H9 (cell line): ENCODE data around the gene PLEKHA5. TPM values are rescaled to one million over a fixed set of nuclear protein-coding genes. Genes with fewer than 3 reads are reported as not detected.

ENCODE experiments used
- DNase-seq: peaks from one replicate; pipeline ENCODE4 v3.0.0-alpha.2; 2017
- H2AFZ ChIP-seq: one replicate; pipeline ENCODE4 v1.6.1; 2013; ENCODE audit warnings: mild to moderate bottlenecking, low read length, control low read depth, moderate library complexity
- H2AK5ac ChIP-seq: 2 replicates; pipeline ENCODE4 v1.6.1; 2013; ENCODE audit warnings: low read length, control low read depth, mixed read lengths; ENCODE audit not compliant: insufficient read length
- H2BK120ac ChIP-seq: one replicate; pipeline ENCODE4 v1.6.1; 2013; ENCODE audit warnings: low read depth, mild to moderate bottlenecking, low read length, control low read depth, inconsistent platforms; ENCODE audit not compliant: poor library complexity, severe bottlenecking
- H2BK12ac ChIP-seq: 2 replicates; pipeline ENCODE4 v1.6.1; 2013; ENCODE audit warnings: low read length, control low read depth, mixed read lengths, low read depth; ENCODE audit not compliant: insufficient read length
- H2BK15ac ChIP-seq: 2 replicates; pipeline ENCODE4 v1.6.1; 2013; ENCODE audit warnings: low read depth, low read length, control low read depth
- H2BK20ac ChIP-seq: one replicate; pipeline ENCODE4 v1.6.1; 2013; ENCODE audit warnings: low read depth, mild to moderate bottlenecking, low read length, control low read depth, inconsistent platforms; ENCODE audit not compliant: poor library complexity, severe bottlenecking
- H2BK5ac ChIP-seq: 2 replicates; pipeline ENCODE4 v1.6.1; 2013; ENCODE audit warnings: low read length, control low read depth, mixed read lengths; ENCODE audit not compliant: insufficient read length
- H3K14ac ChIP-seq: 2 replicates; pipeline ENCODE4 v1.6.1; 2013; ENCODE audit warnings: low read length, control low read depth; ENCODE audit not compliant: insufficient read depth
- H3K18ac ChIP-seq: 2 replicates; pipeline ENCODE4 v1.6.1; 2013; ENCODE audit warnings: low read depth, mild to moderate bottlenecking, mixed read lengths, low read length, control low read depth; ENCODE audit not compliant: insufficient read length
- H3K23ac ChIP-seq: 2 replicates; pipeline ENCODE4 v1.6.1; 2013; ENCODE audit warnings: low read length, control low read depth, mixed read lengths, low read depth; ENCODE audit not compliant: insufficient read length
- H3K23me2 ChIP-seq: 2 replicates; pipeline ENCODE4 v1.6.1; 2013; ENCODE audit warnings: low read depth, mild to moderate bottlenecking, mixed read lengths, low read length, control low read depth; ENCODE audit not compliant: insufficient read length, poor library complexity, severe bottlenecking
- H3K27ac ChIP-seq: 2 replicates; pipeline ENCODE4 v1.5.1; 2013; ENCODE audit warnings: low read length, control low read depth, mixed read lengths, low read depth; ENCODE audit not compliant: insufficient read length
- H3K27me3 ChIP-seq: 2 replicates; pipeline ENCODE4 v1.6.1; 2013; ENCODE audit warnings: low read length, control low read depth, inconsistent platforms; ENCODE audit not compliant: insufficient read depth
- H3K4ac ChIP-seq: 2 replicates; pipeline ENCODE4 v1.6.1; 2013; ENCODE audit warnings: low read depth, mild to moderate bottlenecking, control low read depth, inconsistent platforms, low read length, moderate library complexity
- H3K4me1 ChIP-seq: 2 replicates; pipeline ENCODE4 v1.6.1; 2013; ENCODE audit warnings: low read length, control low read depth, inconsistent platforms; ENCODE audit not compliant: insufficient read depth
- H3K4me2 ChIP-seq: 2 replicates; pipeline ENCODE4 v1.6.1; 2013; ENCODE audit warnings: low read length, control low read depth, mixed read lengths; ENCODE audit not compliant: insufficient read length, insufficient read depth
- H3K56ac ChIP-seq: 2 replicates; pipeline ENCODE4 v1.6.1; 2013; ENCODE audit warnings: low read depth, mild to moderate bottlenecking, mixed read lengths, low read length, control low read depth; ENCODE audit not compliant: insufficient read length
- H3K79me1 ChIP-seq: 2 replicates; pipeline ENCODE4 v1.6.1; 2013; ENCODE audit warnings: low read depth, mild to moderate bottlenecking, moderate library complexity, low read length, control low read depth, inconsistent platforms; ENCODE audit not compliant: insufficient read depth, poor library complexity, severe bottlenecking
- H3K79me2 ChIP-seq: 2 replicates; pipeline ENCODE4 v1.6.1; 2013; ENCODE audit warnings: low read length, control low read depth, inconsistent platforms; ENCODE audit not compliant: insufficient read depth
- H3K9ac ChIP-seq: 2 replicates; pipeline ENCODE4 v1.6.1; 2013; ENCODE audit warnings: low read length, control low read depth, mixed read lengths; ENCODE audit not compliant: insufficient read length; ENCODE audit errors: extremely low read depth
- H3K9me3 ChIP-seq: one replicate; pipeline ENCODE4 v1.6.1; 2013; ENCODE audit warnings: low read depth, low read length, inconsistent platforms; ENCODE audit not compliant: control insufficient read depth
- H3T11ph ChIP-seq: one replicate; pipeline ENCODE4 v1.6.1; 2013; ENCODE audit warnings: mild to moderate bottlenecking, low read length, control low read depth, inconsistent platforms
- H4K20me1 ChIP-seq: one replicate; pipeline ENCODE4 v1.6.1; 2013; ENCODE audit not compliant: control insufficient read depth, insufficient read length, insufficient read depth
- H4K5ac ChIP-seq: 2 replicates; pipeline ENCODE4 v1.6.1; 2013; ENCODE audit warnings: low read depth, mild to moderate bottlenecking, mixed read lengths, low read length, control low read depth; ENCODE audit not compliant: insufficient read length
- H4K8ac ChIP-seq: replicated peaks from 2 replicates; pipeline ENCODE4 v1.6.1; 2013; ENCODE audit warnings: low read length, control low read depth, mixed read lengths, low read depth; ENCODE audit not compliant: insufficient read length
- H4K91ac ChIP-seq: 2 replicates; pipeline ENCODE4 v1.6.1; 2013; ENCODE audit warnings: low read depth, mild to moderate bottlenecking, moderate library complexity, mixed read lengths, low read length, control low read depth; ENCODE audit not compliant: insufficient read length
- H3K27ac Mint-ChIP-seq, 3 experiments: 2 replicates in 2 of 3; 3 replicates in 1 of 3; pipeline ENCODE4 v1.8.0; 2020 to 2021; ENCODE audit warnings: mixed read lengths in 3 of 3, mild to moderate bottlenecking in 1 of 3, moderate library complexity in 1 of 3
- H3K27me3 Mint-ChIP-seq: 2 replicates; pipeline ENCODE4 v1.8.0; 2021; ENCODE audit warnings: low read depth, mild to moderate bottlenecking, moderate library complexity, mixed read lengths
- H3K36me3 Mint-ChIP-seq, 3 experiments: 2 replicates in 2 of 3; 3 replicates in 1 of 3; pipeline ENCODE4 v1.8.0; 2020 to 2021; ENCODE audit warnings: low read depth in 3 of 3, mixed read lengths in 3 of 3; ENCODE audit not compliant: insufficient read depth in 1 of 3
- H3K4me1 Mint-ChIP-seq, 2 experiments: 2 replicates each; pipeline ENCODE4 v1.8.0; 2020; ENCODE audit warnings: mixed read lengths in 2 of 2
- H3K4me3 Mint-ChIP-seq, 2 experiments: 2 replicates in 1 of 2; 3 replicates in 1 of 2; pipeline ENCODE4 v1.8.0; 2020 to 2021; ENCODE audit warnings: mild to moderate bottlenecking in 2 of 2, mixed read lengths in 2 of 2, moderate library complexity in 1 of 2
- H3K9me3 Mint-ChIP-seq, 2 experiments: 2 replicates in 1 of 2; 3 replicates in 1 of 2; pipeline ENCODE4 v1.8.0; 2020; ENCODE audit warnings: mild to moderate bottlenecking in 2 of 2, mixed read lengths in 2 of 2, moderate library complexity in 1 of 2
- WGBS: extraction: QIAGEN DNeasy Blood & Tissue Kit; methylation state at CpG from one replicate; pipeline ENCODE4 v1.1.7; 2013; ENCODE audit warnings: missing lambda C conversion rate, low lambda C conversion rate, mixed read lengths; ENCODE audit not compliant: insufficient read length; ENCODE audit errors: extremely low coverage; 5-methylcytosine and 5-hydroxymethylcytosine counted together
- total RNA-seq: library from RNA; stranded (reverse); gene quantifications from 2 replicates; pipeline ENCODE4 v1.2.1, GENCODE V29; 2021
- TF ChIP-seq, protein P1 (sequence below): fragments of 200-600 bp; sonication (generic); conservative IDR thresholded peaks from 3 replicates; pipeline ENCODE4 v1.8.0; 2021; ENCODE audit warnings: antibody characterized with exemption, mild to moderate bottlenecking

PLEKHA5 gene
- total RNA-seq, 1 experiment from 2014 or later = 86.7 TPM

DNA sequence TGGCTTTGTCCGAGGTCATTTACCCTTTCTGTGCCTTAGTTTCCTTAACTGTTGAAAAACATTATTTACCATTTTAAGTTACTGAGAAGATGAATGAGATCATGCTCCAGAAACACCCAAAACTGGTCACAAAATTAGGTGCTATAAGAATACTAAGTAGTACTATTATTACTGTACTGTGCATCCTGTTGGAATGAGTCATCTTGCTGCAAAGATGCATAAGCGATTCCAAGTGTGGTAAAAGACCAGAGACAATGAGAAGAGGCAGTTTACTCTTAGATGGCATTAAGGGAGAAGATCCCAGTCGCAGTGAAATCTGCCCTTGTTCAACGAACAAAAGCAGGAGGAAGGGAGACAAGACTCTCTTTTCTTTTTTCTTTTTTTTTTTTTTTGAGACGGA is 4.2 kb upstream of the PLEKHA5 start:
- Mint-ChIP-seq H3K4me3 (no peak overlapping the region), H3K27me3 (peaks cover 2% of the 10 kb centered on the region), H3K9me3 (peaks cover 21 to 23% of the 10 kb centered on the region in 2 experiments), H3K4me1 (peaks cover 4 to 15% of the 10 kb centered on the region in 2 experiments; a peak in 3 of 4 replicates), H3K36me3 (peaks cover 14 to 26% (median 18%) of the 10 kb centered on the region in 3 experiments), H3K27ac (no peak overlapping the region)
- no peaks in the 10 kb centered on the region for H4K20me1 ChIP-seq
- H2BK5ac ChIP-seq = no peak overlapping the region
- no peaks in the 10 kb centered on the region for H3K23me2 ChIP-seq
- no peak overlapping the region for H3K9ac ChIP-seq
- H3K79me2 ChIP-seq = no peaks in the 10 kb centered on the region
- H3K27me3 ChIP-seq = no peaks in the 10 kb centered on the region
- H3K4me1 ChIP-seq = no peaks in the 10 kb centered on the region
- H2AK5ac ChIP-seq = no peak overlapping the region
- no peak overlapping the region for H3K27ac ChIP-seq
- H3T11ph ChIP-seq = no peak overlapping the region
- no CpG with 5 or more reads among the region's 5 CpGs for WGBS
- TF ChIP-seq, protein P1, sequence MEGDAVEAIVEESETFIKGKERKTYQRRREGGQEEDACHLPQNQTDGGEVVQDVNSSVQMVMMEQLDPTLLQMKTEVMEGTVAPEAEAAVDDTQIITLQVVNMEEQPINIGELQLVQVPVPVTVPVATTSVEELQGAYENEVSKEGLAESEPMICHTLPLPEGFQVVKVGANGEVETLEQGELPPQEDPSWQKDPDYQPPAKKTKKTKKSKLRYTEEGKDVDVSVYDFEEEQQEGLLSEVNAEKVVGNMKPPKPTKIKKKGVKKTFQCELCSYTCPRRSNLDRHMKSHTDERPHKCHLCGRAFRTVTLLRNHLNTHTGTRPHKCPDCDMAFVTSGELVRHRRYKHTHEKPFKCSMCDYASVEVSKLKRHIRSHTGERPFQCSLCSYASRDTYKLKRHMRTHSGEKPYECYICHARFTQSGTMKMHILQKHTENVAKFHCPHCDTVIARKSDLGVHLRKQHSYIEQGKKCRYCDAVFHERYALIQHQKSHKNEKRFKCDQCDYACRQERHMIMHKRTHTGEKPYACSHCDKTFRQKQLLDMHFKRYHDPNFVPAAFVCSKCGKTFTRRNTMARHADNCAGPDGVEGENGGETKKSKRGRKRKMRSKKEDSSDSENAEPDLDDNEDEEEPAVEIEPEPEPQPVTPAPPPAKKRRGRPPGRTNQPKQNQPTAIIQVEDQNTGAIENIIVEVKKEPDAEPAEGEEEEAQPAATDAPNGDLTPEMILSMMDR = no peak
- no peak overlapping the region for H2BK20ac ChIP-seq
- no peak overlapping the region for H2AFZ ChIP-seq
- H3K9me3 ChIP-seq = peaks cover 10% of the 10 kb centered on the region
- no peak overlapping the region for H3K56ac ChIP-seq
- no peaks in the 10 kb centered on the region for H3K79me1 ChIP-seq
- no peak overlapping the region for H4K91ac ChIP-seq
- H2BK15ac ChIP-seq = no peak overlapping the region
- no peak overlapping the region for H3K4ac ChIP-seq
- no peak overlapping the region for H3K4me2 ChIP-seq
- no peak overlapping the region for H2BK120ac ChIP-seq
- no peak overlapping the region for H2BK12ac ChIP-seq
- H4K5ac ChIP-seq = no peak overlapping the region
- H3K18ac ChIP-seq = no peak overlapping the region
- DNase-seq = no peak
- H3K23ac ChIP-seq = no peak overlapping the region
- no peak overlapping the region for H3K14ac ChIP-seq
- H4K8ac ChIP-seq = no peak overlapping the region
